Chondrocyte (in vitro differentiated cells): ENCODE data around the gene IRF6. TPM values are rescaled to one million over a fixed set of nuclear protein-coding genes. Genes with fewer than 3 reads are reported as not detected.

ENCODE experiments used
- DNase-seq: peaks from one replicate; pipeline ENCODE4 v3.0.0; 2021; ENCODE audit warnings: mixed read lengths, low spot score
- H3K27ac Mint-ChIP-seq: one replicate; pipeline ENCODE4 v1.8.0; 2021; ENCODE audit warnings: mild to moderate bottlenecking, moderate library complexity, mixed read lengths; ENCODE audit not compliant: unreplicated experiment
- H3K27me3 Mint-ChIP-seq: 2 replicates; pipeline ENCODE4 v1.8.0; 2021; ENCODE audit warnings: low read depth, mixed read lengths
- H3K36me3 Mint-ChIP-seq: 2 replicates; pipeline ENCODE4 v1.8.0; 2021; ENCODE audit warnings: low read depth, mixed read lengths
- H3K4me1 Mint-ChIP-seq: 2 replicates; pipeline ENCODE4 v1.8.0; 2021; ENCODE audit warnings: low read depth, mild to moderate bottlenecking, mixed read lengths
- H3K4me3 Mint-ChIP-seq: one replicate; pipeline ENCODE4 v1.8.0; 2021; ENCODE audit warnings: mild to moderate bottlenecking, moderate library complexity, mixed read lengths; ENCODE audit not compliant: unreplicated experiment
- H3K9me3 Mint-ChIP-seq: 2 replicates; pipeline ENCODE4 v1.8.0; 2021; ENCODE audit warnings: low read depth, mixed read lengths
- CTCF ChIP-seq: fragments of 200-600 bp; sonication (generic); IDR thresholded peaks from 2 replicates; pipeline ENCODE4 v1.5.0; 2021; ENCODE audit warnings: antibody characterized with exemption, mild to moderate bottlenecking, moderate library complexity
- total RNA-seq: library from RNA; stranded (reverse); gene quantifications from 3 replicates; pipeline ENCODE4 v1.2.1, GENCODE V29; 2021

Gene IRF6
- total RNA-seq, 1 donor from 2014 or later, result 0.25 TPM

- Mint-ChIP-seq H3K4me3 (no peak overlapping the region), H3K9me3 (no peaks in the 10 kb centered on the region), H3K27me3 (peaks cover 16% of the 10 kb centered on the region), H3K36me3 (no peaks in the 10 kb centered on the region), H3K27ac (no peak overlapping the region), H3K4me1 (peaks cover 19% of the 10 kb centered on the region)
- TF ChIP-seq CTCF, result peak; percentile 93
- no peak for DNase-seq
Measured at GRCh38 chr1:209823143-209824041, 17.4 kb upstream of the IRF6 start.

- H3K4me3 Mint-ChIP-seq, result no peak overlapping the region
- H3K4me1 Mint-ChIP-seq, result peaks cover 14% of the 10 kb centered on the region
- no peak overlapping the region for H3K27ac Mint-ChIP-seq
- TF ChIP-seq CTCF, result no peak
- no peaks in the 10 kb centered on the region for H3K36me3 Mint-ChIP-seq
- H3K27me3 Mint-ChIP-seq, result peaks cover 18% of the 10 kb centered on the region
- no peak for DNase-seq
- no peaks in the 10 kb centered on the region for H3K9me3 Mint-ChIP-seq
Measured at GRCh38 chr1:209822706-209823105, 16.8 kb upstream of the IRF6 start.

GRCh38 chr1:209820986-209821385 is 15.0 kb upstream of the IRF6 start:
- Mint-ChIP-seq H3K4me1 (peaks cover 10% of the 10 kb centered on the region), H3K27me3 (peaks cover 18% of the 10 kb centered on the region), H3K27ac (no peak overlapping the region), H3K36me3 (no peaks in the 10 kb centered on the region), H3K9me3 (no peaks in the 10 kb centered on the region), H3K4me3 (no peak overlapping the region)
- no peak for DNase-seq
- TF ChIP-seq CTCF, result no peak

GRCh38 chr1:209819058-209819457 is 13.1 kb upstream of the IRF6 start:
- Mint-ChIP-seq H3K9me3 (no peaks in the 10 kb centered on the region), H3K36me3 (no peaks in the 10 kb centered on the region), H3K4me3 (no peak overlapping the region), H3K27ac (no peak overlapping the region), H3K4me1 (peaks cover 10% of the 10 kb centered on the region), H3K27me3 (peaks cover 18% of the 10 kb centered on the region)
- DNase-seq, result no peak
- TF ChIP-seq CTCF, result no peak

- Mint-ChIP-seq H3K4me1 (no peaks in the 10 kb centered on the region), H3K27ac (no peak overlapping the region), H3K36me3 (no peaks in the 10 kb centered on the region), H3K27me3 (peaks cover 18% of the 10 kb centered on the region), H3K9me3 (no peaks in the 10 kb centered on the region), H3K4me3 (no peak overlapping the region)
- DNase-seq, result no peak
- TF ChIP-seq CTCF, result no peak
Measured at GRCh38 chr1:209817691-209818090, 11.7 kb upstream of the IRF6 start.
